Stromal cell of bone marrow (primary cell): Measurements from ENCODE around the gene ZNHIT1.

ENCODE experiments used
- DNase-seq: peaks from one replicate; pipeline ENCODE4 v3.0.0-alpha.2; 2012; ENCODE audit warnings: low read depth

ZNHIT1 gene

DNA sequence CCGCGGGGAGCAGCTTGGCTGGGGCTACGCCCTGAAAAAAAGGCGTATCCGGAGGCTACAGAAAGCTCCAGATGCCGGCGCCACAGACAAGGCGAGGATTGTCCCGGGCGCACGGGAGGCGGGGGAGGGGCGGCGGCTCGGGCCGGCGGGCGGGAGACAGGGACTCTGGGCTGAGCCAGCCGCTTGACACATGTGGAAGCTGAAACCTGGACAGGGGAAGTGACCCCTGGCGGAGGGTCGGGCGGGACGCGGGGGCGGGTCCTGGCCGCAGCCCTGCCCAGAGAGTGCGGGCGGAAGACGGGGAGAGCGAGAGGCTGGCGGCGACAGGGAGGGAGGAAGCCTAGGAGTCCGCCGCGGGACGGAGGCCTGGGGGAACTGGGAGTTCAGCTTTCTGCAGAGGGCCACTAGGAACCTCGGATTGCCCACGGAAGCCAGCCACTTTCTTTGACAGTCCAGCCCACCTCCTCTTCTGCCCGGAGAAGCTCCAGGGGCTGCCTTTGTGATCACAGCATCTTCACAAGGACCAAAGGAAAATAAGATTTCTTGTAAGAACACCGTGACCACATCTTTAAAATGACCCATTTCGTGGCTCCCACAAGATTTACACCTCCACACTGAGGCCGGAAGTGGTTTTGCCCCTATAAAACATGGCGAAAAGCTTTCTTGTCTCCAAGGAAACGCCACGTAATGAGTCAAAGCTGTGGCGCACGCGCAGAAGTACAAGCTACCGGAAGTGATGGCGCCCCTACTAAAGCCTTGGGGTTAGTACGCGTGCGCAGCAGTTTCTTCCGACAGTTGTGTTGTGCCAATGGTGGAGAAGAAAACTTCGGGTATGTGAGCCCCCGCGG lies at the start of gene ZNHIT1, which contains the start of gene PLOD3:
Gene ZNHIT1, plus strand, starts transcription at position 778 of the 848 bp plus-strand sequence. Its CDS starts 31 bp downstream, at position 809.
Gene PLOD3, minus strand, starts transcription at position 194 of the 848 bp plus-strand sequence. CDS start 307 bp downstream, outside the sequence.
- DNase-seq = peak; percentile 97

DNA sequence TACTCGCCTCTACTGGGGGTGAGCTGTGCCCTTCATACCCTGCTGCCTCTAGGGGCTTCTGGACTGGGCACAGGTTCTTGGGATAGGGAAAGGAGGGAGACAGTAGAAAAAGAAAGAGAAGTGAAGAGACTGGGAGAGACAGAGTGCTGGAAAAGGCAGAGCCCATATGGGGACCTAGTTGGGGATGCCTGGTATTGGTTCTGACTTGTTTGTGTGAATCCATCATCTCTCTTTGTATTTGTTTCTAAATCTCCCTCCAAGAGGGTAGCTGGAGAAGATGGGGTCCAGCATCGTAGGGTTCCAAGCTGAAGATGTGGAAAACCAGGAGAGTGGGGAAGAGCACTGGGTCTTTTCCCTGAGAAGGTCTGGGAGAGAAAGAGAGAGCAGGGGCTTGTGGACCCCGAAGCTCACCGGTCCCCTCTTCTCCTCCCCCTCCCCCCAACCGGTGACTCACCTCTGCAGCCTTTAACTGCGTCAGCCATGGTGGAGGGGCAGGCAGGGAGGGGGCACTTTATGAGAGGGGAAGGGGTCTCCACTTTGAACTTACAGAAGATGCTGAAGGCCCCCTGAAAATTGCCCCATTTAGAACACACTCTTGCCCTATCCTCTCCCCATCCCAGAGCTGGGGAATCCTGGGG lies 49.4 kb upstream of the ZNHIT1 start:
- no peak for DNase-seq

GRCh38 chr7:101169110-101169837 lies 48.7 kb upstream of the ZNHIT1 start:
- no peak for DNase-seq

- DNase-seq = no peak
These were observed 48.0 kb upstream of the ZNHIT1 start for GRCh38 chr7:101169838-101170551.

DNA sequence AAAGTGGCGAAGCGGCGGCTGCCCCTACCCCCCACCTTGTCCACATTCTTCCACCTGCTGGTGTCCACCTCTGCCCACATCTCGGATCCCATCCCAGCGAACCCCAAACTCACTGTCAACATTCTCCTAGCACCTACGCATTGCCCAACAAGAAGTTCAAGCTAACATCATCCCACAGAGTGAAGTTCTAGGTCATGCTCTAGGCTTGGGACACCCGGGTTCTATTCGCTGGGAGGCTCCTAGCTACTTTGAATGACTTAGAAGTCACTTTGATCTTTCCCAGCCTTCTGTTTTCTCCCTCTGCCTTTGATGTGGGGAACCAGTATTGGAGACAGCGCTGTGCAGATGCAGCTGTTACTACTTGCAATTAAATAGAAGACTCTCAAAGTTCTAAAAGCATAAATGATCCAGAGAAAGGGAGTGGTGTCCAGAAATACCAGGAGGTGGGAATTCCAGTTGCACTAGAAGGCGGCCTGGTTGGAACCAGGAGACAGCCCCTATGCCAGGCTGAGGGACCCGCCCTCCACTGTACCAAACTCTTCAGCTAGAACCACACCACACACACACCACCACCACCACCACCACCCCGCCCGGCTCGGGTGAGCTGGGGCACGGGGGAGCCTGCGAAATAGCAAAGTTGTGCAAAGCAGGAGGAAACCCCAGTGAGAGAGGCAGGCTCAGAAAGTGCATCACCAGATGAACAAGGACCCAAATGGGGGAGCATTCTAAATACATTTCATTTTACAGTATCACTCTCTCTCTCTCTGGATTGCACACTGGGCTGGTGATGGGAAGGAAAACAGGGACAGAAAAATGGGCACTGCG lies 47.1 kb upstream of the ZNHIT1 start:
- no peak for DNase-seq

DNA sequence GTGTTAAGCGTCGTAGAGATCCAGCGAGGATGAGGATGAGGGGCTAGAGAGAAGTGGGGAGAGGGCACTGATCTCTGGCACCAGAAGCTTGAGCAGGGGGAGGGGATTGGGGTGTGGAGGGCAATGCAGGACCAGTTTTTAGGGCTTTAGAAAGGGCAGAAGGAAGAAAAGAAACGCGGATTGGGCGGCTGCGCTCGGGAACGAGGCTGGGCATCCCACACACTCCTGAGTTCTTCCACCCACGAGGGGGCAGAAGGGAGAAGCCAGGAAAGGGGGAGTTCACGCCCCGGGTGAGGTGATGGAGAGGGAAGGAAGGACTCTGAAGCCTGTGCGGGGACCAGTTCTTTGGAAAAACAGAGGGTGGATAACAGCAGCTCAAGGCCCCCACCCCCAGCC lies 46.5 kb upstream of the ZNHIT1 start:
- DNase-seq = no peak

DNA sequence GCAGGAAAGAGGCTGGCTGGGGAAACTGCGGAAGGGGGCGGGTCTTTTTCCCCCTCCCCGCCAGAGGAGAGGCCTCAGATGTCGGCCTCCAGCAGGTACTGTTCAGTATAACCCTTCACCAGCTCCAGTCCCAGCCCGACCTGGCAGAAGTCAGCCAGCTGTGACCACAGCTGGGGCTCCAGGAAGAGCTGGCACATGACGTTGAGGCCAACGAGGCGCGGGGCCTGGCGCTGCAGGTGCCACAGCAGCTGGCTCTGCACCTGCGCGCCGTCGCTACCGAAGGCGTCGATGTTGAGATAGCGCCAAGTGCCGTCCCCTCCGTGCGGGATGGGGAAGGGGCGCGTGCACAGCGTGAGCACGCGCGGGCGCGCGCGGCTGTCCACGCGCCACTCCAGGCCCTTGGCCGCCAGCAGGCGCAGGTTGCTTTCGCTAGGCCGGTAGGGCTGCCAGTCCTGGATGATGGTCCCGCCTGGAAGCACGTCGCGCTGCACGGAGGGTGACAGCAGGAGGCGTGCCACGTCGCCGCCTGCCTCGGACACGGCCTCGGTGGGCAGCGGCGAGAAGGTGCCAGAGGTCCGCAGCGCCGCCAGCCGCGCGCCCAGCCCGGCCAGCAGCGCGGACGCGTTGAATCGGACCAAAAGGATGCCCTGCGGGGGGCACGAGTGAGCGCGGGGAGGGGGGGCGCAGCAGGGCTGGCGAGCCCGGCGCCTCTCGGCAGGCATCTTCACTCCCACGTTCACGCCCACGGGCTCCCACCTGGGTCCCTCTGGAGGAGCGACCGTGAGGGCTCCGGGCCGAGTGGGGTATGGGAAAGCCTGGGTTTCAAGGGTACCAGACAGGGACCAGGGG lies 45.7 kb upstream of the ZNHIT1 start:
- no peak for DNase-seq

GRCh38 chr7:101172854-101173751 lies 44.9 kb upstream of the ZNHIT1 start:
- DNase-seq = peak; percentile 65

DNA sequence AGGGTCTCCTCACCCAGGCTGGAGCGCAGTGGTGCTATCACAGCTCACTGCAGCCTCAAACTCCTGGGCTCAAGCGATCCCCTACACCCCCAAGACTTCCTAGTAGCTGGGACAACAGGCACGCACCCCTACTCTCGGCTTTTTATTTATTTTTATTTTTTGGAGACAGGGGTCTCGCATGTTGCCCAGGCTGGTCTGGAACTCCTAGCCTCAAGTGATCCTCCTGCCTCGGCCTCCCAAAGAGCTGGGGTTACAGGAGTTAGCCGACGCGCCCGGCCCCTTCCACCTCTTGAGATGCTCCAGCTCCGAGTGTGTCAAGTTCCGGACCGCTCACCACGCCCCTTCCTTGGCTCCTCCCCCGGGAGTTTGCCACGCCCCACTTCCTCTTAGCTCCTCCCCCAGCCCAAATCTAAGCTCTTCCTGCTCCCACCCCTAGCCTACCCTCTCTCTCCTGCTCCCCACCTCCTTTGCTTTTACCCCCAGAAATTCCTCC lies 44.2 kb upstream of the ZNHIT1 start:
- DNase-seq = no peak

- DNase-seq = no peak
These were observed 43.6 kb upstream of the ZNHIT1 start for GRCh38 chr7:101174322-101174854.

- DNase-seq = no peak
These were observed 42.3 kb upstream of the ZNHIT1 start for GRCh38 chr7:101175664-101176063.

- DNase-seq = no peak
These were observed 40.3 kb upstream of the ZNHIT1 start for GRCh38 chr7:101177644-101178043.

GRCh38 chr7:101179117-101179516 lies 38.8 kb upstream of the ZNHIT1 start:
- no peak for DNase-seq

DNA sequence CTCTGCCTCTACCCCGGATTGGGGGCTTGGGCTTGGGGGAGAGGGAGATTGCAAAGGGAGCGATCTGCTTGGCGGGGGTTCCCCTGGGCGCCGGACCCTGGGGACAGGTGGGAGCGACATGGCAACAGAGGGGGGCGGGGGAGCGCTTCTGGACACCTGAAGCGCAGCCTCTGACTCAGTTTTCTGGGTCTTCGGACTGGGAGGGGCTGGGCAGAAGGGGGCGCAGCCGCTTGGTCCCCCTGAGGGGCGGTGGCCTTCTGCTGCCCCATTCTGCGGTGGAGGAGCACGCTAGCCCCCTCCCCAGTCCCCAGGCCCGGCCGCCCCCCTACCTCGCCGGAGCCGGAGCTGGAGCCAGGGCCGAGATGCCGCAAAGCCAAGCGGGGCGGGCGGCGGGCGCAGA lies 38.3 kb upstream of the ZNHIT1 start:
- no peak for DNase-seq

DNA sequence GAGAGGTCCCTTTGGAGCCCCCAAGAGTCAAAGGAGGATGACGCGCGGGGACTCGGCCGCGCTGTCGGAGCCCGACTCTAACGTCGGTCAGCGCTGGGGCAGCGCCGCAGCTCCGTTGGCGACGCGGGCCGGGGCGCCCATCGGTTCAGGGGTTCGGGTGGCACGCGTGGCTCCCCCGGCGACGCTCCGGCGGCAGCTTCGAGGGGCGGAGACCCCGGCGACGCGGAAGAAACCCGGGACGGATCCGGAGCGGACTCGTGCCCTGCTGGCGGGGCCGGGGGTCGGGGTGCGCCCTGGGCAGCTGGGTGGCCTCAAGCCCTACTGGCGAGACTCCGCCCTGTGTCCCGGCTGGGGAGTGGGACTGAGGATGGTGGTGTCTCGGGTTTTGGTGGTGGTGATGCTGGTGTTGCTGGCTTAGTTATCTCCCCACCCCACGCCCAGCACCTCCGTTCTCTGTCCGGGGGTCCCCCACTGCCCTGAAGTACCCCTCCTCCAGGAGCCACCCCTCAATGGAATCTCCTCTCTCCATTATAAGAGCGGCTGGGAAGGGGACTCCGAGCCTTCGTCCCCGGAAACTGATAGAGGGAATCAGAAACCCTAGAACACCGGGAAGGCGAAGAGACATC lies 37.7 kb upstream of the ZNHIT1 start, which contains the start of gene NAT16:
Gene NAT16, minus strand, starts transcription at position 164 of the 626 bp plus-strand sequence. CDS start 5,486 bp downstream, outside the sequence.
- no peak for DNase-seq

GRCh38 chr7:101185258-101185839 lies 32.6 kb upstream of the ZNHIT1 start:
- no peak for DNase-seq

- DNase-seq = no peak
These were observed 31.8 kb upstream of the ZNHIT1 start for GRCh38 chr7:101186194-101186593.
